ENCODE measurements around the gene PDCD5. TPM values are rescaled to one million over a fixed set of nuclear protein-coding genes. Genes with fewer than 3 reads are reported as not detected.

The PDCD5 gene
- total and polyA plus RNA-seq, 2 of the 4 experiments (the other 2 are of a cell fraction) = 30.6 to 74.1 TPM

DNA sequence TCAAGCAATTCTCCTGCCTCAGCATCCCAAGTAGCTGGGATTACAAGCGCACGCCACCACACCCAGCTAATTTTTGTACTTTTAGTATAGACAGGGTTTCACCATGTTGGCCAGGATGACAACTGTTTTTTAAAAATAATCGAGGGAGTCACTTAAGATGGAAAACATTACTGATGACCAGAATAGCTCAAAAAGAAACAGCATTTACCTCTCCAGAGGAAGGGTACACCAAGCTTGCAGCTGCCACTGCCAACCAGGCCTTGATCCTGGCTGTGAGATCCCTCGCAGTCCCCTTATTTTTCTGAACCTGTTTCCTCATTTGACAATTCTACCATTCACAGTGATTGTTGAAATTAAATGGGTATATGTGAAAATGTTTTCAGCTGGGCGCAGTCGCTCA, 14.5 kb downstream of the PDCD5 start:
- no peak overlapping the region for H2BK20ac ChIP-seq (ENCODE audit: low read depth, low read length)
- no peak overlapping the region for H3K4me3 ChIP-seq (ENCODE audit: insufficient read depth, low read depth, low read length)
- H3K9me1 ChIP-seq (ENCODE audit: insufficient read depth, low read length) = no peaks in the 10 kb centered on the region
- no peaks in the 10 kb centered on the region for H3K27me3 ChIP-seq (ENCODE audit: control insufficient read depth, insufficient read depth, low read length)
- ChIA-PET CTCF (no interaction called here), POLR2A (ENCODE audit: unreplicated experiment) (no interaction called here)
- DNase-seq = no peak
- H3K27ac ChIP-seq (ENCODE audit: insufficient read depth, low read length) = no peak overlapping the region
- TF ChIP-seq CTCF (conservative IDR thresholded peaks at IDR 0.05; ENCODE audit: low read depth, low read length) (no peak), MAZ (IDR thresholded peaks at IDR 0.05; ENCODE audit: borderline replicate concordance, low read depth, low read length) (no peak), SMC3 (IDR thresholded peaks at IDR 0.05; ENCODE audit: low read depth, low read length) (no peak), NFE2L2 (IDR thresholded peaks at IDR 0.05; ENCODE audit: low read depth, low read length) (no peak), CHD1 (IDR thresholded peaks at IDR 0.05; ENCODE audit: low read depth, low read length) (no peak), CEBPB (IDR thresholded peaks at IDR 0.05; ENCODE audit: low read depth, low read length) (no peak), RAD21 (IDR thresholded peaks at IDR 0.05; ENCODE audit: low read length) (no peak), USF2 (IDR thresholded peaks at IDR 0.05; ENCODE audit: low read depth, low read length) (no peak), RCOR1 (IDR thresholded peaks at IDR 0.05; ENCODE audit: insufficient replicate concordance, low read length) (no peak)
- no peak overlapping the region for H2AFZ ChIP-seq (replicated peaks; ENCODE audit: low read length, poor library complexity)
- no peak overlapping the region for H4K8ac ChIP-seq (ENCODE audit: low read depth in 2 of 2, low read length in 2 of 2)
- H3K4ac ChIP-seq (ENCODE audit: low read depth, low read length) = no peak overlapping the region
- no peaks in the 10 kb centered on the region for H3K4me1 ChIP-seq (ENCODE audit: control insufficient read depth, insufficient read depth, low read length)
- H3K14ac ChIP-seq (replicated peaks; ENCODE audit: low read depth, low read length) = no peak overlapping the region
- dilution Hi-C loops (cut with HindIII; ENCODE audit: low sequenced_read_pairs, unreplicated experiment) (no loop called here), intact Hi-C loops (cut with micrococcal nuclease) (no loop called here), in situ Hi-C loops (cut with MboI; ENCODE audit: low sequenced_read_pairs) (no loop called here)
- no peak overlapping the region for H2AK5ac ChIP-seq (ENCODE audit: low read depth, low read length)
- ATAC-seq (ENCODE audit: low read depth) = no peak
- H2AK9ac ChIP-seq (replicated peaks; ENCODE audit: low read depth, low read length, poor library complexity) = no peak overlapping the region
- no peak overlapping the region for H3K9ac ChIP-seq (ENCODE audit: low read depth, low read length)
- H4K20me1 ChIP-seq (ENCODE audit: insufficient read depth, low read length) = 0 out of 2 replicates have a peak, but pooled peaks cover 4% of the 10 kb centered on the region
- H4K91ac ChIP-seq (ENCODE audit: insufficient read depth, low read depth, low read length) = no peak overlapping the region
- no peak overlapping the region for H4K5ac ChIP-seq (ENCODE audit: low read depth, low read length)
- no peak overlapping the region for H2BK15ac ChIP-seq (ENCODE audit: low read depth, low read length)
- H3K18ac ChIP-seq (ENCODE audit: low read depth, low read length) = no peak overlapping the region
- no peak overlapping the region for H2BK5ac ChIP-seq (ENCODE audit: low read depth, low read length, poor library complexity, severe bottlenecking)
- WGBS, 2 experiments (ENCODE audit: extremely low coverage in 2 of 2, insufficient read length in 1 of 2) = no CpG with 5 or more reads among the region's 6 CpGs
- no TSS peak for BruUV-seq (replicated peaks)
- H3K23ac ChIP-seq (ENCODE audit: low read depth, low read length) = no peak overlapping the region
- no peak overlapping the region for H3K4me2 ChIP-seq (ENCODE audit: low read depth, low read length)
- H3K9me3 ChIP-seq (ENCODE audit: control insufficient read depth, insufficient read depth, low read length) = no peaks in the 10 kb centered on the region
- peaks cover 36% of the 10 kb centered on the region for H3K36me3 ChIP-seq (ENCODE audit: control insufficient read depth, insufficient read depth, low read length)
- no peak overlapping the region for H2BK120ac ChIP-seq (ENCODE audit: low read depth, low read length)
- no peaks in the 10 kb centered on the region; a peak in 1 of 4 replicates for H3K79me1 ChIP-seq (ENCODE audit: low read depth in 1 of 2, low read length in 2 of 2)
- H3K56ac ChIP-seq (ENCODE audit: extremely low read depth, insufficient read depth, low read length) = no peak overlapping the region
